DMS 273 treated with DMSO at 0.1 percent for 48 hours (cell line): ENCODE results near the gene TSHR.
"Not testable (repeated sequence)": the region's sequence is repeated elsewhere in the genome, so short reads cannot be mapped to it uniquely, and the experiment has no call there.

Experiments used
- DNase-seq: peaks from one replicate; lab custom pipeline; 2025; lab: John Stamatoyannopoulos, UW

TSHR gene

DNA sequence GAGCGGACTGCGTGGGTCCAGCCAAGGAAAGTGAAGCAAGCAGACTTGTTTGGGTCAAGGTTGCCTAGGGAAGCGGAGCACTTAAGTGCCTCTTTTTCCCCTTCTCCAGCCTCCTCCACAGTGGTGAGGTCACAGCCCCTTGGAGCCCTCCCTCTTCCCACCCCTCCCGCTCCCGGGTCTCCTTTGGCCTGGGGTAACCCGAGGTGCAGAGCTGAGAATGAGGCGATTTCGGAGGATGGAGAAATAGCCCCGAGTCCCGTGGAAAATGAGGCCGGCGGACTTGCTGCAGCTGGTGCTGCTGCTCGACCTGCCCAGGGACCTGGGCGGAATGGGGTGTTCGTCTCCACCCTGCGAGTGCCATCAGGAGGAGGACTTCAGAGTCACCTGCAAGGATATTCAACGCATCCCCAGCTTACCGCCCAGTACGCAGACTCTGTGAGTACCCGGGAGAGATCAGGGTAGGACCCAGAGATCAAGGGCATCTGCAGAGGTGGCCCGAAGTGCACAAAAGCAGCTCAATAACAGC is at the start of gene TSHR:
TSS of gene TSHR (plus strand) at position 206 of the 526 bp plus-strand sequence. CDS start at position 266, 60 bp downstream.
- DNase-seq: peak; percentile 7

DNA sequence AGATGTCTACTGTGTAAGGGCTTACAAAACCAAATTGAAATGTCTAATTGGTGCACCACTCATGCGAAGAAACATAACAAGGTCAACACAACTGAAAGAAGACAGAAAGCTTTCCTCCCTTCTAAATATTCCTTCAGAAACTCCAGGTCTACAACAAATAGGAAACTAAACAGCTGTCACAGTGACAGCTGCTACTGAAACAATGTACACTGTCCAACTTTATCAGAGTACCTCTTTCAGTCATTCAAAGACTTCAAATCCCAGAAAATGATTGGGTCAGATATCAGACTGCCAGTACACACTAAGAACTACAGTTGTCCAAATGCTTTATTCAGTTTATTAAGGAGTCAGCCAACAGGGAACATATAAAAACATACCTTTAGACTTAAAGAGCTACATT is 49.1 kb upstream of the TSHR start:
- no peak for DNase-seq

DNA sequence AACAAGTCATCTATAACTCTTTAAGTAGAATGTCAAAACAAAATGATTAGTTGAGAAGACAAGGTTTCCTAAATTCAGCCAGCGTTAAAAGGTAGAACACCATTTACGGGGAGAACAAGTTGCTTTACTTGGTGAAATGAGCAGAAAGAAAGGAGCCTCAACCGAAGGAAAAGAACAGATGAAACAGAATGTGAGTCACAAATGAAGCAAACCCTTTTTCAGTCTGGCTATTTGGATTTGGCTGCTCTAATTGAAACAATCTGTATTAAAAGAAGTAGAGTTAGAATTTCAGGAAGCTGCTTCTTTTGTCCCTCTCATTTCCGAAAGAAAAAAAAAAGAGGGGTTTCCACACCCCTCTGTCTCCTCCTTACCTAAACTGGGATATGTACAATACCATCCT is 48.5 kb upstream of the TSHR start:
- DNase-seq: no peak

DNA sequence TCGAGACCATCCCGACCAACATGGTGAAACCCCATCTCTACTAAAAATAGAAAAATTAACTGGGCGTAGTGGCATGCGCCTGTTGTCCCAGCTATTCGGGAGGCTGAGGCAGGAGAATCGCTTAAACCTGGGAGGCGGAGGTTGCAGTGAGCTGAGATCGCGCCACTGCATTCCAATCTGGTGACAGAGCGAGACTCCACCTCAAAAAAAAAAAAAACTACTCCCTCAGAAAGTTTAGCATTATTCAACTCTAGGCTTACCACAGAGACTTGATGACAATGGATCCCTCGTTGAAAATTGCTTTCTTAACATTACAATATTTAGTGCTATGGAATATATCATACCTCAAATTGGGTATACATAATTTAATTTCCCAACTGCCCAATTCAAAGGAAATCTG is 43.4 kb upstream of the TSHR start:
- not testable (repeated sequence) for DNase-seq

DNA sequence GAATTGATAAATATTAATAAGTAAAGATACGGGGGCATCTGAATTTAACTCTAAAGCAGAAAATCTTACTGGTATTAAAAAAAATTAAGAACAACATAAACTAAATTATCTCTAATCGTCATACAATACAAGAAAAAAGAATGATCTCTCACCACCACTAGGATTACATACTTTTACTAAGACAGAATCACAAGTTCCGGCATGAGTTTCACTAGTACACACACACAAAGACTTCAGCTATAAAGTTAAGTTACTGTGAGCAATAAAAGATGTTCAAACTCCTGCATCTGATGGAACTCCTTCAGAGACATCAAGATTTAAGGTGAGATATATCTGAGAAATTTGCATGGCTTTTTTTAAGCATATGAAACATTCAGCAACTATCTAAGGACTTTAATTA is 35.8 kb upstream of the TSHR start:
- DNase-seq: no peak

DNA sequence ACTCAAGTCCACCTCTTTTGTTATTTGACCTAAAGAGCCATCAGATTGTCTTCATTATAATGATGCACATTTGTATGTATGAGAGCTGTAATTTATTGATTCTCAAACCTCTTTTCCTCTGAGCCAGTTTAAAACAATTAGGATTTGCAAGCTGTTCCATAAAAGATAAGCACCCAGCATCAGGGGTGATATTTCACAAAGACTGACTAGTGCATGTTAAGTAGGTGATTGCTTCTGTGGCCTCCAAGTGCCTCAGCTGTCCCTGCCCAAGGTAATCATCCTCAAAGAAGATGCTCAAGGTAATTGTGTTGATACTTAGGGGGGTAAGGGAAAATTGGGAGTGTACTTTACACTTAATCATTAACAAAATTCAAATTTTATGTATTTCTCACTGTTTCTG is 32.1 kb upstream of the TSHR start:
- no peak for DNase-seq

DNA sequence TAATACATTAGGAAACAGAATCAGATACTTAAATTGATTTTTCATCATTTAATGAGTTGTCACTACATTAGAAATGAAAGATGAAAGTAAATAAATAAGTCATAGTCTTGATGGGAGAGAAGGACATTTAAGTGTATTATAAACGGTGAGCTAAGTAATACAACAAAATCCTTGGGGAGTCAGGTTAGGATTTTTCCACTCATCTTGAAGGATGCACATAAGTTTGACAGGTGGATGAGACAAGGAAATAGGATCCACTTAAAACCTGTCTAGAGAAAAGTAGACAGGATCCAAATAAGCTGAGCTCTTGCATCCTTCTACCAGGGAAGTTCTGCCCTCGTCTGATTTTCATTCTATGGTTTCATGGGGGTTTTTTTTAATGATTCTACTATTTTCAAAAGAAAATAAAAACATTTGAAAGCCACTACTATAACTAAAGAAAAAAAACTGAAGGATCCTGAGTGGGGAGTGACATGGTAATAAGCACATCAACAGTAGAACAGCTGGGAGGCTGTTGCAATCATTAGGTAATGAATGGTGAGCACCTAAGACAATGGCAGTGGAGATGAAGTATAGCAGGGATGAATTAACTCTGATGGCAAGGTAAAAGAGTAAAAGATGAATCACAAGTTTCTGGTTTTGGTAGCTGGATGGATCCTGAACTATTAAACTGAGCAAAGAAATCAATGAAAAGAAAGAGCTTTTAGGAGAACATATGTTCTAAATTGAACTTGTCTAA is 30.9 kb upstream of the TSHR start:
- no peak for DNase-seq

DNA sequence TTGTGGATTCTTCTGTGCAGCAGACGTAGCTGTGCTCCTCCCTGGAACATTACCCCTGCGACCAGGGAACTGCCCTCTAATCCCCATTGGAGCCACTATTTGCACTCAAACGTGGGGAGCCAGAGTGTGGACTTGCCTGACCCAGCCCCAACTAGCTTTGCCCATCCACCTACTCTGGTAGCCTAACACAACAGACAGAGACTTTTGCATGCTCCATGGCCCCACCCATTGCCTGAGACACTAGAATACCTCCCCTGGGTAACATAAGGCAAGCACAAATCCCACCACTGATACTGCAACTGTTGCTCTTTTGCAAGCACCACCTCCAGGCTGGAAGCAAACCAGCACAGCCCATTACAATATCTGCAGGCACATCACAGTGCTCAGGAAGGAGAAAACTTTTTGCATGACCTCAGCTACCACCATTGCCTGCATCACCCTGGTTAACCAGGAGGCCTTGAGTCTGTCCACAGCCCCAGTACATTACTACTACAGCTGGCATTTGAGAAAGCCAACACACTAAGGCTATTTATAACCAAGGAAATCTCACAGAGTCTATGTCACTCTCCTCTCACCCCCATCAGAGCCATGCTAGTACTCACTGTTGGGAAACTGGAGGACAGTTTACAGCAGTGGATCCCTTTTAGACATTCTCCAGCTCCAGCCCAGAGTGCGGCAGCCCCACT is 28.9 kb upstream of the TSHR start:
- no peak for DNase-seq

DNA sequence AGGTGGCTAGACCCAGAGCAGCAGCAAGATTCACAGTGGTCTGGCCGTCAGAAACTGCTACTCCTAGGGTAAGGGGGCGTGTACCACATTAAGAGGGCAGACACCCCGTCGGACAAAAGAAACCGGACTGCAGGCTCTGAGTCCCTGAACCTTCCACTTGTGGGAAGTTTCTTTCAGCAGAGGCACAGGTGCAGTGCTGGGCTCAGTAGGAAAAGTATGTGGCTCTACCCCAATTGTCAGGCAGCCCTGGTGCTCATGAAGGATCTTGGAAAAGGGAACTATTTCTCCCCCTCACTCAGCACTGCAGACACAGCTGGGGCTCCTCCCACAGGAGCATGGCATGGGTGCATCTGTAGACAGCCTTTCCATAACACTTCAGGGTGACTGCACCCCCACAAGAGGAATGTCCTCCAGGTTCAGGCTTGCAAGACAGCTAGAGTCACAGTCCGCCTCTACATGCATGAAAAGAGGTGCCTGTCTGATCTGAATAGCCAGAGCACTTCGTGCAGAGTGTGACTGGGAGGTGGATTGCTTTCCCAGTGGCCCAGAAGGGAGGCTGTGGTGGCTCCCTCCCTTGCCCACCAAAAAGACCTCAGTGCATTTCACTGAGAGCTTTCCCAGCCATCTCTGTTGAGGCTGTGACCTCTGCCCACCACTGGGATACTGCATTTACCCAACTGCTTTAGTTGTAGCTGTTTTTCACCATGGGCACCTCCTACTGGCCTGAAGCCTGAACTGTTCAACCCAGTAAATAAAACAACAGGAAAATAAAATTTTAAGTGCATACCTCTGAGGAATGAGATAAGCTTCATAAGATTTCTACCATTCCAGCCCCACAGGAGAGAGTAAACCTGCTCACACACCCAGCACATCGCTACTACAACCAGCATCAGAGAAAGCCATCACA is 28.1 kb upstream of the TSHR start:
- no peak for DNase-seq

DNA sequence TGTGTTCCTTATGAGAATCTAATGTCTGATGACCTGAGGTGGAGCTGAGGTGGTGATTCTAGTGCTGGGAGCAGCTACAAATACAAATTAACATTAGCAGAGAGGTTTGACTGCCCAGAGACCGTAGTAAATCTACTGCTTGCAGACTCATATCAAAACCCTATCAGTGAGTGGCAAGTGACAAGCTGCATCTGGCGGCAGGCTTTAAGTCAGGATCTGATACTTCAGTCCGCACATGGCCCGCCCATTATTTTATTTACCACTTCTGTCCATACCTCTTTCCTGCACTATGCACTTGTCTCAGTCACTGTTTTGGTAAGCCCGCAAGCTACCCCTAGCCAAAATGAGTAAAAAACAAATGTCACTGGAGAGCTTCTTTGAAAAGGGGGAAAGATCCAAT is 25.3 kb upstream of the TSHR start:
- DNase-seq: no peak

DNA sequence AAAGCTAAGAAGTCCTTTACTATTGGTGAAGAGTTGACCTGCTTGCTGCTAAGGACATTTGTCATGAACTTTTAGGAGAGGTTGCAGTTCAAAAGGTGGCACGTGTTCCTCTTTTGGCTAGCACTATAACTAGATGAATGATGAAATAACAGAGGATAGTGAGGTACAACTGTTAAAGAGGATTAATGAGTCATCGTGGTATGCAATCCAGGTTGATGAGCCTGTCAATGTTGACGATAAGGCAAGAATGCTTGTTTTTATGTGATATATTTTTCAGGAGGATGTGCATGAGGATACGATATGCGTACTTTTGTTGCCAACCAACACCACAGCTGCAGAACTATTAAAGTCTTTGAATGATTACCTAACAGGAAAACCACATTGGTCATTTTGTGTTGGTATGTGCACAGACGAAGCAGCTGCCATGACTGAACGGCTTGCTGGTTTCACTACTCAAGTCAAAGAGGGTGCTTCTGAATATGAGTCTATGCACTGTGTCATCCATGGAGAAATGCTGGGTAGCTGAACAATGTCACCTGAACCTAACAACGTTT is 24.5 kb upstream of the TSHR start:
- DNase-seq: no peak

DNA sequence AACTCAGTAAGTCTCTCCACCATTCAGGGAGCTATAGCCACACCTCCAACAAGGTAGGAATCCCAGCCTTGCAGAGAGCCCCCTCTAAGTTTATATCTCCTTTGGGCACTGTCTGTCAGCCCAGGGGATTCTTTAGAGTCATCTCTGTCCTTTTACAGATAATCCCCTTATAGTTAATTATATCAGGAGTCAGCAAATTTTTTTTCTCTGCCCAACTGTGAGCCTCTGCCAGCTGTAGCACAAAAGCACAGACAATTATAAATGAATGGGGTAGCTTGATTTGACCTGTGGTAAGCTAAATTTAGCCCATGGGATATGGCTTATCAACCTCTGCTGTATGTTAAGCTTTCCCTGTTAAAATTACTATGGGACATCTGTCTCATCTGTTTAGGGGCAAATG is 22.1 kb upstream of the TSHR start:
- no peak for DNase-seq

DNA sequence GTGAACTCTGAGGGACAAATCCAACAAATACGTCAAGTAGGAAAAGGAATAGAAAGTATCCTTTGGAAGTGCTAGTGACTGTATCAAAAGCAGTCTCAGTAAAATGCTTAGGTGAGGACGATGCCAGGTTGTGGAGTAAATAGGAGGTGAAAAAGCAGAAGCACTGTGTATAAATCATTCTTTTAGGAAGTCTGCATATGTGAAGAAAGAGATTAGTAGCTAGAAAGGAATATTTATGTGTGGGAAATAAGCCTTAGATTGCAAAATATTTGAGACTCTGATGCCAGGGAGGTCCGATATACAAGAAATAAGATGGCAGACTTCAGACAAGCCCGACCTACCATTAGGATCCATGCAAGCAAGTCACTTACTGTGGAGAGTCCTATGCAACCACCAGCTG is 21.7 kb upstream of the TSHR start:
- no peak for DNase-seq

DNA sequence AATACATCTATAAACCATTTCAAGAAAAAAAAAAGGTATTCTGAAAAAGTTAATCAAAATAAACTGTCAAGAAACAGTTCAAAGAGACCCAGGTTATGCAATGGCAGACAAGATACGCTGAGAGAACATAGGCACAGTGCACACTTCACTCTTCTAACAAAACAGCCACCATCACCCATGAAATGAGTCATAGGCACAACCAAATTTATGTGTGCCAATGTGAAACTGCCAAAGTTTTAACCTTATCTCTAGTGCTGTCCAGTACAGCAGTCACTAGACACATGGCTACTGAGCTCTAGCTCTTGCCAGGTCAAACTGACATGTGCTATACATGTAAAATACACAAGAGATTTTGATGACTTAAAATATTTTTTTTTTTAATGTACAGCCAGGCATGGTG is 15.3 kb upstream of the TSHR start:
- DNase-seq: no peak

DNA sequence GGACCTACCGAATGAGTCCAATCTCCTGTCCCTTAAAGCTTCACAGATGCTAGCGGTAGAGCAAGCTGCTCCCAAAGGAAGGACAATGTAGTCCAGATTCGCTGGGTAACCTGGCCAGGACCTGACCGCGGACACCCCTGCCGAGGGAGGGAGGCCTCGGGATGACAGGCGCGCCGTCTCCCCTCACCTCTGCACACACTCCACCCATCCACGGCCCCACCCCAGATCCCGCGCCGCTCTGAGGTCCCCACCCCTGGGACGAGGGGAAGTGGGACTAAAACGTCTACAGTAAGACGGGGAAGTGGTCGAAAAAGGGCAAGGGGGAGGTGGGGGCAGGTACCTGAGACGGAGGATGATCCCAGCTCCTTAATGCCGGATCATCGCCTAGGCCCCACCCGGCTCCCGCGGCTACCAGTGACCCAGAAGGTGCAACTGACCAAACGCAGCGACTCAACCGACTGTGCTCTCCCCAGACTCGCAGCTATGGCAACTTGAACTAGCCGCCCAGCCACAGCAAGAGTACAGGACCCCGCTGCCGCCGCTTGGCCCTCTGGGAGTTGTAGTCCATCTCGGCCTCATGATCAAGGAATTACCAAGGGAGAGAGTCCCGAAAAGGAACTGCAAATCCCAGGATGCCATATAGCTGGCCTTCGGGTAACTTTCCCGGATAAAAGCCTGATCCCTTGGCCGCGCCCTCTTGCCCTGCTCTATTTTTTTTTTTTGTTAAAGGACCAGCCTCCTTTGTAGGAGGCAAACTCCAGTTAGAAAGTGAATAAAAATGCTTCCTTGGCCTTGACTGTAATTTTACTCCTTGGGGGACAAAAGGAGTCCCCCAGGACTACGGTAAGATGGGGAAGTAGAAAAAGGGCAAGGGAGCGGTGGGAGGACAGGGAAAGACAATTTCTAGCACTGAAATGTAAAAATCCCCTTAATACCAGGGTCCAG is 13.9 kb upstream of the TSHR start, which contains the start of gene CEP128:
TSS of gene CEP128 (minus strand) at position 498 of the 945 bp plus-strand sequence.
- peak; percentile 97 for DNase-seq

DNA sequence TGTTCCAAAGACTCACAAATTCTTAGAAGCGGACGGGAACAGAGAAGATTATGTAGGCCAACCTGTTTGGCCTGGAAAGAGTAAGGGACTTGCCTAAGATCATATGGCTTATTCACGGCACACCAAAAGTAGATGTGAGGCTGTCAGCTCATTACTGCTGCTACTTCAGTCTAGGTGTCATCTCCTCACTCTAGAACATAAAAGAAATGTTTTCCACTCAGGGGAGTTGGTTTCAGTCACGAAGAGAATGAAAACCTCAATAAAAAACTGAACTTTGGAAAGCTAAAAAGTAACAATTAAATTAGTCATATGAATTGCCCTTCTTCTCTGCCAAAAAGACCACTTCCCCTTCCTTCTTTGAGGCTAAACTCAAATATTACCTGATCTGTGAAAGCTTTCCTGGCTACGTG is 13.2 kb upstream of the TSHR start:
- no peak for DNase-seq

DNA sequence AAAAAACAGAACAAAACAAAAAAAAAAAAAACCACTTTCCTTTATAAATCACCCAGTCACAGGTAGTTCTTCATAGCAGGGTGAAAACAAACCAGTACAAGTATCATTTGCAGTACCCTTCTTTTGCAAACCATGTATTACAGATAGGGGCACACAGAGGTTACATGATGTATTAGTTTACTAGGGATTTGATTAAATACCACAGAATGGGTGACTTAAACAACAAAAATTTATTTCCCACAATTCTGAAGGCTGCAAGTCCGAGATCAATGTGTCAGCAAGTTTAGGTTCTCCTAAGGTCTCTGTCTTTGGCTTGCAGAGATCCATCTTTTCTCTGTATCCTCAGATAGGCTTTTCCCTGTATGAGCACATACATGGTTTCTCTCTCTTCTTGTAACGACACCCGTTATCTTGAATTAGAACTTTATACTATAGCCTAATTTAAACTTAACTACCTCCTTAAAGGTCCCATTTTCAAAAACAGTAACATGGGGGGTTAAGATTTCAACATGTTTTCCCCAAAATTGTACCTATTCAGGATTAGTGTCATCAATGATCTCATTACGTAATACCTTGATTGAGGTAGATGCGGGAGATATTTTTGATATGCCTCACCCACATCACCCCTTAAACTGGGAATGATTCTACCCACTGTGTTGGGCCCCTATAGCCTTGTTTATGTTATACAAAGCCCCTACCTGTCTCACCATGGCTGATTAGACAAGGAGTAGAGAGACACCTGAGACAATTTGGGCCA is 10.4 kb upstream of the TSHR start:
- no peak for DNase-seq

DNA sequence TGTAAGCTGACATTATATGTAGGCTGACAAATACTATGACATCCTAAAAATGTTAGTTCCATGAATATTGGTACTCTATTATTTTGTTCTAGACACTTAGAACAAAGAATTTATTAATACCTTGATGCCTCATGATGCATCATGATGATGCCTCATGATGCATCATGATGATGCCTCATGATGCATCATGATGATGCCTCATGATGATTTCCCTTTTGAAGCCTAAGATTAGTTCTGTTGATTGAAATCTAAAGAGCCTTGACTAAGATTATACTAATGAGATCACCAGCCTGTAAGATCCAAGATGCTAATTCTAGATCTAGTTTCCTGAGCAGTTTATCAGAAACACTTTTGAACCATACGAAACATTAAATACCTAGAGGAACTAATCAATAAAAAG is 9.2 kb upstream of the TSHR start:
- DNase-seq: no peak

DNA sequence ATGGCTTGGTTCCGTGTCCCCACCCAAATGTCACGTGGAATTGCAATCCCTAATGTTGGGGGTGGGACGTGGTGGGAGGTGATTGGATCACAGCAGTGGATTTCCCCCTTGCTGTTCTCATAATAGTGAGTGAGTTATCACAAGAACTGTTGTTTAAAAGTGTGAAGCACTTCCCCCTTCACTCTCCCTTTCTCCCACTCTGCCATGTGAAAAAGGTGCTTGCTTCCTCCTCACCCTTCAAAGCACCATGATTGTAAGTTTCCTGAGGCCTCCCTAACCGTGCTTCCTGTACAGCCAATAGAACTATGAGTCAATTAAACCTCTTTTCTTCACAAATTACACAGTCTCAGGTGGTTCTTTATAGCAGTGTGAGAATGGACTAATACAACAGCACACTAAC is 8.6 kb upstream of the TSHR start:
- no peak for DNase-seq

DNA sequence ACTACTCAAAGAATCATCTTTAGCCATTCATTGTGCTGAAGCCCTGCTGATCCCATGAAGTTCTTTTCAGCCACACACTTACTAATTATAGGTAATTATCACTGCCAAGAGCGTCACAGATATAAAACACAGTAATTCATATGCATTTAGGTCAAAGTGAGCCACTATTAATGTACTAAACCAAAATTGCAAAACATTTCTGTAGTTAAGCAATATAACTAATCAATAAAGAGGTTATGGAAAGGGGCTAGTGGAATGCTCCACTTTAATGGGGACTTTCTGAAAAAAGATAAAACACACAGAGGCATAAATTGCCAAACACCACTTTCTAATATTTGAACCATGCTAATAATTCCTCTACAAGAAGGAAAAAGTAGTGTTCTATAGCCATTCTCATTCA is 7.1 kb upstream of the TSHR start:
- no peak for DNase-seq
